Fibroblast of skin of scalp (primary cell): ENCODE measurements around the gene LENEP.

Source experiments
- DNase-seq: peaks from one replicate; pipeline ENCODE4 v3.0.0-alpha.2; 2013

The LENEP gene

DNA sequence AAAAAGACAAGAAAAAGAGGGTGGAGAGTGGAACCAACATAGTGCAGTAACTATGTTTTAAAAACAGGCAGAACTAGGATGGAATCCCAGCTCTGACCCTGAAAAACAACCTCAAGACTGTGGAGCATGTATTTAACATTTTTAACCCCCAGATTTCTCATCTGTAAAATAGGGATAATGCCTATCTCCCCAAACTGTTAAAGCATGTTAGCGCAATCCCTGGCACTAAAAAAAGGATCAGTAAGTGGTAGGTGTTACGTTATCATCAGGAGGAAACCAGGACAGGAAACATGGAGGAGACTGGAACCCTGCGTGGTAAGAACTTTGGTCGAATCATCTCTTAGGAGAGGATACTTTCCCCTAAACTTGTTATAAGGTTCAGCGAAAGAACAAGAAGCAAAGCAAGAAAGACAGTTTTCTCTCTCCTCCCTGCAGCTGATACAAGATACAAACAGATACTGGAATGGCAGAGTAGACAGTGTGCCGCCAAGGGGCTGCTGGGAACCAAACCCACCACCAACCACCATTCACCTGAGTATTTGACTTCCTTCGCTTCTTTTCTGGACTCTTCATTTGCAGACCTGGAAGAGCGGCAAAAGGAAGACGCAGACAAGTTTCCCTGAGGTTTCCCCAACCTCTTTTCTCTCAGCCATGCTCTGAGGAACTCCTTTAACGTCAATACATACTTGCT, 32.8 kb upstream of the LENEP start:
- DNase-seq, result no peak

DNA sequence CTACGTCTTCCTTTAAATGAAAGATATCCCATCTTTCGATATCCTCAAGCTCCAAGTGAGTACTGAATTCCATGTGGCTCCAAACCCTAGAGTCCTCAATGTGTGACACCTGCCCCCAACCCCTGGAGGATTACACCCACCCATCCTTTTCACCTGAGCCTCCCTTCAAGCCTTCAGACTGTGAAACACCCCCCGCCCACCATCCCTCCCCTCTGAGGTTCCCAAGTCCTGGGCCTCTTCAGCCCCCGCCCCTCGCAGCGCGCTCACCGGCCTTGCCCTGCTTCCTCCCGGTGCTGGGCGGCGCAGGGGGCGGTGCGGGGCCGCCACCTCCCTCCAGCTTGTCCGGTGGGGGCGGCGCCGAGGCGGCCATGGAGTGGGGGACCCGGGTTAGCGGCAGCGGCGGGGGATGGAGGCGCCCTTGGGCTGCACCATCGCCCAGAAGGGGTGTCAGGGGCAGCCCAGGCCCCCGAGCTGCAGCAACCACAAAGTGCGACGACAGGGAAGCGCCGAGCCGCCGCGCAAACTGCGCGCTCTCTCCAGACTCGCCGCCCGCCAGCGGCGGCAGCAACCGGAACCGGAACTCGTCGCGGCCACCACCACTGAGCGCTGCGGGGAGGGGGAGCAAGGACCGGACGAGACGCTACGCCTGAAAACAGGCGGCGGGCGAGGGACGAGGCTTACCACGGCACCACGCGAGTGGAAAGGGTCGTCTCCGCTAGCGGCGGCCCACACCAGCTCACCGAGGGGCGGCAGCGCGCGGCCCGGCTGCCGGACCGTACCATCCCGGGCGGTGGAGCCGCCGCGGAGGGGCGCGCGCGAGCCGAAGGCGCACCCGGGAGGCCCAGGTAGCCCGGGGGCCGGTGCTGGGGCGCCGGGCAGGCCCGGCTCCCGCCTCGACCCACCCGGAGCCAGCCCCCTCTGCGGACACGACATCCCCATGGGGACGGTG, 31.9 kb upstream of the LENEP start, which contains the start of gene PYGO2:
TSS of gene PYGO2 (minus strand) at position 576 of the 949 bp plus-strand sequence. CDS start at position 370, 206 bp downstream.
- DNase-seq, result peak; percentile 77

DNA sequence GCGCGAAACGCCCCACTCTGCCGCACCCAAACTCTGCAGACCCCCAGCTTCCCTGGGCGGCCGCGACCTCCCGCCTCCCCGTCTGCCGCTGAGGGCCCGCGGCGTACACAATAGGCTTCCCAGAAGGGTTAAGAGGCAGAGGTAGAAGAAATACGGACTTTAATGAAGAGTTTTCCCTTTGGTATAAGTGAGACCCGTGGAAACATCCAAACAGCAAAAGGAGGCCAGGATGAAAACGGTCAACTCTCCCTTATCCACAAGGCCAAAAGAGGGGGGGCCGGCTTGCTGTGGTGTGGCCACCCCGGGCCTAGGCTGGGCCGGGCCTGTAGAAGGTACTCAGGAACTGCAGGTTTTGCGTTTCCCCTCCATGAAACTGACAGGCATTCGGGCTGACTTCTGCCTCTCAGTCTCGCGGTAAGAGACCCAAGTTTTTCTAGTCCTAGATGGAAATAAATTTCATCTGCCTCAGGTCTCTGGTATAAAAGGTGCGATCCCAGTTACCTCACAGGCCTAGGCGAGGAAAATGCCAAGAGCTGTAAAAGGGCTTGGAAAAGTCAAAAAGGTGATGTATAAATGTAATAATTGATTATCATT, 31.1 kb upstream of the LENEP start:
- DNase-seq, result no peak

DNA sequence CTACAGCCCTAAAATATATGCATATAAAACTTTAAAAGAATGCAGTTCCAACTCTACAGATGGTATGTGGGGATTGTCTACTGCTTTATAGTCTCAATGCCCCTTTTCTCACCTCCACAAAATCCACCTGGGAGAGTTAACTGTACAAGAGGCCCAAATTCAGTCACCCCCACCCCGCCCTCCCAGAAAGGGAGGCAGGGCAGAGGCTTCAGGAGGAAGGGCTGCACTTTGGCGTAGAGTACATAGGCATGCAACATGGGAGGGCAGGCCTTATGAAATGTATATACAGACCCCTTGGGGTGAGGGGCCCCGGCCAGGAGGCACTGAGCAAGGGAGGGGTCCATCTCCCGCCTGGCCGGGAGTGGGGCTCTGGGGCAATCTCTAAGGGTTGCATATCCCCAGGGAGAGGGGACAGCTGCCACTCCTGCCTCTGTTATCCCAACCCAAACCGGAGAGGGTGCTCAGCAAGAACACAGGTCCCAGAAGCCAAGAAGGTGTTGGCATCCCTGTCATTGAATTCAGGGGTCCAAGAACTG, 30.5 kb upstream of the LENEP start:
- DNase-seq, result no peak

DNA sequence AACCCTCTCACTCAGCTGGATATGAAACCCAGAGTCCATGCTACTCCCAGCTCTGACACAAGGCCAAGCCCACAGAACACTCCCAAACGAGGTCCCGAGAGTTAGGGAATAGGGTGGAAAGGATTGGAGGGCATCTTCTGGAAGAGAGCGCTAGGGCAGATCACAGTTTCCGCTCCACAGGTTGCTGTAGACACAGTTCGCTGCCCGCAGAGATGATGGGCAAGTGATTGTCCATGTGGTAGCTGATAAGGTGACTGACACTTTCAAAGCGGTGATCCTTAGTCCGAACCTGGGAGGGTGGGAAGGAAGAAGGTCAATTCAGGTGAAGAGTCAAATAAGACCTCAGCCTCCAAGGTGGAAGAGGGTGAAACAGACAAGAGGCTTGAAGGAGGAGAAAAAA, 29.7 kb upstream of the LENEP start:
- no peak for DNase-seq

DNA sequence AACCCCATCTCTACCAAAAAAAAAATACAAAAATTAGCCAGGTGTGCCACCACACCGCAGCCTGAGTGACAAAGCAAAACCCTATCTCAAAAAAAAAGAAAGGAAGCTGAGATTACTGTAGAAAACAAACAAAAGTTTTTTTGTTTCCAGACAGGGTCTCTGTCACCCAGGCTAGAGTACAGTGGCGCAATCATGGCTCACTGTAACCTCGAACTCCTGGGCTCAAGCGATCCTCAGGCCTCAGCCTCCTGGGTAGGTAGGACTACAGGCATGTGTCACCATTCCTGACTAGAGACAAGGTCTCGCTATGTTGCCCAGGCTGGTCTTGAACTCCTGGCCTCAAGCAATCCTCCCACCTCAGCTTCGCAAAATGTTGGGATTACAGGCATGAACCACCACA, 29.0 kb upstream of the LENEP start:
- no peak for DNase-seq

DNA sequence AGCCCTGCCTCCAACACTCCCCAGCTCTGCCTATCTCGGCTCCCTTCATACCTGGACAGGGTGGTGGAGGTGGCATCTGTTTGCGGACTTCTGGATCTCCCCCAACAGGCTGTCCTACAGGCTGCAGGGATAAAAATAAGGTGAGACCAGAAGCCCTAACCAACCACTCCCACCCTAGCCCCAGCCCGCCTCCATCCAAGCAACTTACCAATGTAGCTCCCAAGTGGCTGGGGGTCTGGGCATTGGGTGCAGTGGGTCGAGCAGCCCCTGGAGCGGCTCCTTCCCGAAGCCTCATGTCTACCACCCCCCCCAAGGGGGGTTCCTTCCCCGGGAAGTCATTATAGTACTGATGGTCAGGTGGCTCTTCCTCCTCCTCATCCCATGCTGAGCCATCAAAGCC, 27.3 kb upstream of the LENEP start:
- DNase-seq, result no peak

DNA sequence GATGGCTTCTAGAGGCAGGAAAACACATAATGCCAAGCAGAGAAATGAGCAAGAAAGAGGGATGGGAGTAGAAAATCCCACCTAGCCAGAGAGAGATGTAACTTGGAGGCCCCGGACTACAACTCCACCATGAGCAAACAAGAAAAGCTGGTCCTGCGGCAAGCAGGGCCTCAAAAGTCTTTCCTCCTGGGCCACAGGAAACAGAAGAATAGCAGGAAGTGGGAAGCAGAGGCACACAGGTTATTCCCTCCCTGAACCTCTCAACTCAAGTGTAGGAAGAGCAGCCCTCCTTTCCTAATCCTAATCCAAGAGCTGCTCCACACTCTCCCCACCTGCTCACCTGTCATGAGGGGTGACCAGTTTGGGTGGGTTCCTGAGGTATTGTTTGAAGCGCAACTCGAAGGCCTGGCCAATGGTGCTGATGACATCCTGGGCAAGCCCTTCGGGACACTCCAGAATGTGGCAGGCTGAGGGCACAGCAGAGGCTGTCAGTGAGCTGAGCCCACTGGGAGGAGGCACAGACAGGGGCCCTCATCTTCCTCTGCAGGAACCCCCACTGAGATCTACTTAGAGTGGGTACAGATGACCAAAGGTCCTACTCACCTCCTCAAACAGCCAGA, 25.9 kb upstream of the LENEP start:
- DNase-seq, result no peak

DNA sequence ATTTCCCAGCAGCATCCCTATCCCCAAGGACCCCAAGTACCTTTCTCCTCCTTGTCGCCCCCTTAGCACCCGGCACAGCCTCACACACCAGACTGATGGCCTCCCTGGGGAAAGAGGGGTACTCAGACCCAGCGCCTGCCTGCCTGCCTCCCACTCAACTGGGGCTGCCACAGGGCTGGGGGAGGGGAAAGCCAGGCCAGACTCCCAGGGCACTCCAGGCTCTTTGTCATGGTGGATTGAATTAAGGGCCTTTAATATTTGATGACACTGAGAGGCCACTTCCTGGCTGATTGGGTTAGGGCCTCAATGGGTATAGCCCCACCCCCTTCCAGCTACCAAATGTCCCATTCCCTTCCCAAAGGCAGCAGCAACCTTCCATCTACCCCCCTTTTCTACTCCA, 24.7 kb upstream of the LENEP start:
- DNase-seq, result no peak

DNA sequence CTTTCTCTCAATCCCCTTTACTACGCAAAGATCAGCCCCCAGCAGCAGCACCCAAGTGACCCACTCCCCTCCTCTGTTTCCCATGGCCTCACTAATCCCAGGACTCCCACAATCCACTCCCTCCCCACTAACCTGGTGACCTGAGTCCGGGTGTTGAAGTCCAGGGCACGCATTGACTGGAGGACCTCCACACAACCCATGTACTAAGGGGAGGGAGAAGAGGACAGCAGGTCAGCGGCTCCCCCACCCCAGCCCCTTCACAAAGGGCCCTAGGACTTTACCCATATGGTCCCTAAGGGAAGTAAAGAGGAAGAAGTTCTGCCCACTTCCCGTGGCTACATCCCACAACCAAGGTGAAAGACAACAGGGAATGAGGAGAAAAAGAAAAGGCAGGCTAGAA, 24.1 kb upstream of the LENEP start:
- no peak for DNase-seq

DNA sequence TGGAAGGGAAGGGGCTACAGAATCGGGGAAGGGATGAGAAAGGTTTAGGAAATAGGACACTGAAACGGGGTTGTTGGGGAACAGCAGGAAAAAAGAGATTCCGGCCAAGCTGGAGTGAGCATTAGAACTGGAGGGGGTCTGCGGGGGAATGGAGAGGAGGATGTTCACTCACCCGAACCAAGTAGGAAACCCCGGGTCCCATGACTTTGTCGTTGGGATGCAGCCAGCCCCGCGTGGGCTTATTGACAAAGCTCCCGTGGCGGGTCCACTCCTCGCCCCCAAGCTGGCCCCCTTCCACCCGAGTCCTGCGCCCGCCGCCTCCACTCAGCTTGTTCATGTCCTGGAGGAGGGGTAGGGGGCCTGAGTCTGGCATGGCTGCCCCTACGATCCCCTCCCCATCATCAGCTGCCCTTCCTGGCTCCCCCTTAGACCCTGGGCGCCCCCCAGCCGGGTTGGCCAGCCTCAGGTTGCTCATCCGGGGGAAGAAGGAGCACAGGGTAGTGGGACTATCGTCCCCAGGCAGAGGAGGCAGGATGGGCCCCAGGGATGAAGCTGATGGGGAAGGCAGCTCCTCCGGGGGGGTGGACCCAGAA, 23.4 kb upstream of the LENEP start:
- DNase-seq, result no peak

DNA sequence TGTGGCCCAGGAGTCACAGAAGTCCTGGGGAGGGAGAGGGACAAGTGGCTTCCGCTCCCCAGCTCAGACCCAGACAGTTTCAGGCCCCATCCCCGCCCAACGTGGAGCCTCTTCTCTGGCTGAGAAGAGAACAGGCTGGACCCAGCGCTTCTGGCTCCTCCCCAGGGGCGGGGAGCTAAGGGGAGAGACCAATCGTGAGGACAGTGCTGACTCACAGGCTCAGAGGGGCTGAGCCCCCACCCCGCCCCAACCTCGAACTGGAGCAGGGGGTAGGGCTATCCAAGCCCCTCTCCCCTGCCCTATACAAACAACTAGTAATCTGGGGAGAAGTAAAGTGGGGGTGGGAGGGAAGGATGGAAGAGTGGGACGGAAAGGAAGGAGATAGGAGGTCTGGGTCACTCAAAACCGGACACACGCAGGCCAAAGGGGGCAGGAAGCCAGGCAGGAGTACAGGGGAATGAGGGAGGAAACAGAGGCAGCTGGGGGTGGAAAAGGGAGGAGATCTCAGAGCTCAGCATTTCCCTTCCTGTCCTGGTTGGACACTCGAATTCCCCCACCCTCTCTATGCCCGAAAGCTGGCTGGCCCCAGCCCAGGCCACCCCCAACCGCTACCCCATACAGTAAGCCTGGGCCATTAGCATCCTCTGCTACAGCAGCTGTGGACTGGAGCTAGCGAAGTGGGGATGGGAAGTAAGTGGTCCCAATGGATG, 22.6 kb upstream of the LENEP start, which contains the start of gene SHC1:
TSS of gene SHC1 (minus strand) at position 117 of the 710 bp plus-strand sequence. CDS start 221 bp downstream, outside the sequence.
- DNase-seq, result peak; percentile 97

DNA sequence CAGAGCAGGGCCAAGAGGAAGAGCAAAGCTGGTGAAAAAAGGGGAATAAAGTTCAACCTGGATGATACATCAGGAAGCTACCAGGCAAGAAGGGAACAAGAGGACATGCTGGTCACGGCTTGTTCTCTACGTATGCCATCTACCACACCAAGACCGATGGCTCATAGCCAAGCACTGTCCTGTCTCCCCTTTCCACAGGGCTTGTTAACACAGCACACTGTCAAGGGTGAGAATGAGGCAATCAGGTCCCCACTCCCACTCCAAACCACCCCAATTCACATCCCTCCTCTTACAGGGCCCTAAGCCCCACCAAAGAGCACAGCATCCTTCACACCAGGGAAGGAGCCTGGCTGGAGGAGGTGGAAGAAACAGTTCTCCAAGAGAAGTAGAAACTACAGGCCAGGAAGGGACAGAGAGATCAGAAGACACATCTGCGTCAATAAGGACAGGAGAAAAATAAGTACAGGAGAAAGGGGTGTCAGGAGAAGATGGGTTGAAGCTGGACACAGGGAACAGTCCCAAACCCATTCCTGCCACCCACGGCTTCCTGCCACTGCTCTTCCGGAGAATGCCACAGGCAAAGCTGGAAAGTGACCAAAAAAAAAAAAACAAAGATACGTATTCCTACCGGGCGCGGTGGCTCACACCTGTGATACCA, 21.9 kb upstream of the LENEP start:
- no peak for DNase-seq

DNA sequence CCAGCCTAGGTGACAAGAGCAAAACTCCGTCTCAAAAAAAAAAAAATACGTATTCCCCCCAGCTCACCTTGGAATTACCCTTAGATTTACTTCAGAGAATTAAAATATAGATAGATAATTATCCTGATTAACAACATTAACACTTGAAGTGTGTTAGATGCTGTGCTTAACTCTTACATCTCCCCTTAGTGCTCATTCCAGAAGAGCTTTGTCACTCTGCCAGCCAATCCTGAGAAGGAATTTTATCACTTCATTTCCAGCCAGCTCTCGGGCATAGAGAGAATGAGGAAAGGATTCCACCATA, 21.2 kb upstream of the LENEP start:
- DNase-seq, result peak; percentile 89

DNA sequence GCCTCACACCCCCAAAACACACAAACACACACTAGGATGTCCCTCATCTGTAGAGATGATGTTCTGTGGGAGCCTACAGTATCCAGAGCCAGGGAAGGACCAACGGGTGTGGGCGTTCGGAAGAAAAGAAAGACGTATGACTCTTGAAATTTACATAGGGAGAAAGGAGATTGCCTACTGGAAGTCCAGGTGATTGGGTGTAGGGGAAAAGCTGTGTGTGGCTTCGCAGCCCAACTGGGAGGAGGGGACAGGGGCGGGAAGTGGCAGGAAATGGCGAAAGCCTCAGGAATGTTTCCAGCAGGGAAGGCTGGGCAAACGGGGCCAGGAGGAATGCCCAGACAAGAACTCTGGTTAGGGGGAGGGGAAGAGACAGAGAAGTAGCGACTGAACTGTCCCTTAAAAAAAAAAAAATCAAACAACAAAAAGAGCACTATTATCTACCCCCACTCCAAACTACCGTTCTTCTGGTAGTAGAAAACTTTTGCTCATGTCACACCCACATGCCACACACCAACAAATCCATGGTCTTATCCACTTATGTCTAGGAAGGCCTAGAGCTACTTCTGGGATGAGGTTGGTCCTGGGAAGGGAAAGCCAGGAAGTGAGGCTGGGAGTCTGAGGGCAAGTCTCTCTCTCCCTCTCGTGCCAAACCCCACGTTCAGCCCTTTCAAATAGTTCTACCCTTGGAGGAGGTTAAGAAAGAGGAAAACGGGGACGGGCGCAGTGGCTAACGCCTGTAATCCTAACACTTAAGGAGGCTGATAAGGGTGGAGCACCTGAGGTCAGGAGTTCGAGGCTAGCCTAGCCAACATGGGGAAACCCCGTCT, 20.7 kb upstream of the LENEP start:
- peak; percentile 98 for DNase-seq

DNA sequence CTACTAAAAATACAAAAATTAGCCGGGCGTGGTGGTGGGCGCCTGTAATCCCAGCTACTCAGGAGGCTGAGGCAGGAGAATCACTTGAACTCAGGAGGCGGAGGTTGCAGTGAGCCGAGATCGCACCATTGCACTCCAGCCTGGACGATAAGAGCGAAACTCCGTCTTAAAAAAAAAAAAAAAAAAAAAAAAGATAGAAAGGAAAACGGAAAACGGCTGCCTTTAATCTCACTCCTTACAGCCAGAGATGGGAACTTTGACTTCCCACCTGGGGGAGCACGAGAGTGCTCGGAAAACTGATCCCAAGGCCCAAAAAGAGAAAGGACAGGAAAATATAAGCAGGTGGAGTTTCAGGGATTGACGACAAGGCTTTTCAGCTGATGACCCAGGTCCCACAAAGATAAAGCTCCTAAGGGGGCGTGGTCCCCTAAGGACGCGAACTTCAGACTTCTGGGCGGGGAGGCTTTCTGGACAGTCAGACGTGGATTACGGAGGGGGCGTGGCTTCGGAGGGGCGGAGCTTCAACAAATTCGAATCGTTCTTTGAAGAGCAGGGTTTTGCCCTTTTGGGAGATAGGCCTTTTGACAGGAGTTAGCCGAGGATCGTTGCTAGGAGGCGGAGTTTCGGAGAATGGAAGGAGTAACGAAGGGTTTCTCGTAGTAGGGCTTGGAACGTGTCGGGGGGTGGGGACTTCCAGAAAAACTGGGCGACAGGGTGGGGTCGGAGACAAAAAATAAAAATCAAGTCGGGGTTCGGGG, 19.9 kb upstream of the LENEP start:
- DNase-seq, result peak; percentile 98

DNA sequence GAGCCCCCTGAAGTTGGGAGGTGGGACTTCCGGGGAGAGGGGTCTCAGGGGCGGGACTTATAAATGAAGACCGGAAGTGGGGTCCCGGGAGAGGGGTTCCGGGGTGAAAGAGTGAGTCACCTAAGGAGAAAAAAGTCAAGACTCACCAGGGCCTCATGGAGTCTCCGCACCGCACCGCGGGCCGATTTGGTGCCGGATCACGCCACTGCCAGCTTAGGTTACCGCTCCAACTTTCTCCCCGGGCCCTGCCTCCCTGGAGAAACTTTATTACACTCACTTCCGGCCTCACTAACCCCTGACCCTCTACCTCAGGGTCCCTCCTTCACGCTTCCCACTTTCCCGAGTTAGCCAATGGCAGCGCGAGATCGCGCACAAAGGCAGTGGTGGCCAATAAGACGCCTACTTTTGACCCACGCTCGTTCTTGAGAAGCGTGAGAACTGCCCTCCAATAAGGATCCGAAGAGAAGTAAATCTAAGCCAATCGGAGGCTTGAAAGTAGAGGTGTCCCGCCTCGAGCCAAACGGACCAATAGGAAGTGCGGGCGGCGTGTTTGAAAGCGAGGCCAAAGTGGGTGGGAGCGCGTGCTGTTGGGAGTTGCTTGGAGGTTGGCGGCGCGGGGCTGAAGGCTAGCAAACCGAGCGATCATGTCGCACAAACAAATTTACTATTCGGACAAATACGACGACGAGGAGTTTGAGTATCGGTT, 19.1 kb upstream of the LENEP start, which contains the start of gene CKS1B:
TSS of gene CKS1B (plus strand) at position 580 of the 706 bp plus-strand sequence. CDS start at position 645, 65 bp downstream.
- peak; percentile 100 for DNase-seq

DNA sequence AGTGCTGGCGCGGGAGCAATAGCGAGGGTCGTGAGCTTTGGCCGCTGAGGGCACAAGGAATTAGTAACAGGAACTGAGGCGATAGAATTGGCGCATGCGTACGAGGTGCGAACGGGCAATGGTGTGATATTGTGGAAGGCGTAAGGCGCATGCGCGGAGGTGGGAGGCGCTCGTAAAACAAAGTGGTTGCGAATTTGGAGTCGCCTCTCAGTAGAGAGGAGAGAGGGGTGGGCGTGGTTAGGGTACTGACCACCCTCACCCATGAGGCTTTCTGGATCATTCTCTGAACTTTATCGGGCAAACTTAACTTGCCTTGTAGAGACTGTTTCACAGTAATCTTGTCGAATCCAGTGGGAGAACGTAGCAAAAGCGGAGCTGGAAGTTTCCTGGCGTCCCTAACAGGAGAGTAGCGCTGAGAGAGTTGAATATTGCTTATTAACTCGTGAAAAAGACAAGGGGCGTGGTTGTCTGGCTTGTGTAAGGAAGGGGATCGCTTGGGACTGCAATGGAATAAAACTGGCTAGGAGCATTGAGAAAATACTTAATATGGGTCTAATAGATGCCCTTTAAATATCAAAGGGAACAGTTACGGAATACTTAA, 18.5 kb upstream of the LENEP start:
- DNase-seq, result peak; percentile 97
